Measurements from ENCODE around the gene GBF1.

DNA sequence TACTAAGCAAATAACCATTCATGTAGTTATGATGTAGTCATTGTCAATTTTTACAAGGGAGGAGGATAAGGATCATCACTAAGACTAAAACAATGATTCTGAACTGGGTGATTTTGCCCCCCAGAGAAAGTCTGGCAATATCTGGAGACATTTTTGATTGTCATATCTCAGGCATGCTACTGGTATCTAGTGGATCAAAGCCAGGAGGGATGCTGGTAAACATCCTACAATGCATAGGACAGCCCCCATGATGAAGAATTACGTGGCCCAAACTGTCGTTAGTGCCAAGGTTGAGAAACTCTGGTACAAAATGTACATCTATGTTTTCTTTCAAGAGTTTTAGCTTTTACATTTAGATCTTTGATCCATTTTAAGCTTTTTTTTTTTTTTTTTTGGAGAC lies 57.3 kb downstream of the GBF1 start:
- no peak for TF ChIP-seq CTCF (IDR thresholded peaks at IDR 0.05; ENCODE audit: poor library complexity)
- no peak for TF ChIP-seq EZH2phosphoT487 (IDR thresholded peaks at IDR 0.05; ENCODE audit: low read depth, severe bottlenecking, unreplicated experiment)
- no peak for TF ChIP-seq EZH2 (IDR thresholded peaks at IDR 0.05; ENCODE audit: borderline replicate concordance)

Data from hepatocyte (in vitro differentiated cells).